ENCODE data around the gene MDM4. TPM values are rescaled to one million over a fixed set of nuclear protein-coding genes. Genes with fewer than 3 reads are reported as not detected.

The MDM4 gene, protein sequence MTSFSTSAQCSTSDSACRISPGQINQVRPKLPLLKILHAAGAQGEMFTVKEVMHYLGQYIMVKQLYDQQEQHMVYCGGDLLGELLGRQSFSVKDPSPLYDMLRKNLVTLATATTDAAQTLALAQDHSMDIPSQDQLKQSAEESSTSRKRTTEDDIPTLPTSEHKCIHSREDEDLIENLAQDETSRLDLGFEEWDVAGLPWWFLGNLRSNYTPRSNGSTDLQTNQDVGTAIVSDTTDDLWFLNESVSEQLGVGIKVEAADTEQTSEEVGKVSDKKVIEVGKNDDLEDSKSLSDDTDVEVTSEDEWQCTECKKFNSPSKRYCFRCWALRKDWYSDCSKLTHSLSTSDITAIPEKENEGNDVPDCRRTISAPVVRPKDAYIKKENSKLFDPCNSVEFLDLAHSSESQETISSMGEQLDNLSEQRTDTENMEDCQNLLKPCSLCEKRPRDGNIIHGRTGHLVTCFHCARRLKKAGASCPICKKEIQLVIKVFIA
- polyA plus RNA-seq (2011; rRNA removed) (38.9 and 48.9 TPM in 2 replicates), polyA plus RNA-seq (2017; fragmentation: RNase III; extraction: RNeasy Plus Mini Kit Qiagen cat#74134 plus additional on column Dnase treatment) (4.6 to 5.7 TPM (median 5.7 TPM) in 3 replicates), polyA minus RNA-seq (2011; rRNA and poly(A)+ RNA removed) (55.7 and 61.1 TPM in 2 replicates)
- 2.7 and 3.4 TPM in 2 replicates for polyA plus RNA-seq (2012; cell fraction: cytosol; rRNA removed)
- 11.4 and 22.1 TPM in 2 replicates for polyA plus RNA-seq (2012; cell fraction: nucleus; rRNA removed)

DNA sequence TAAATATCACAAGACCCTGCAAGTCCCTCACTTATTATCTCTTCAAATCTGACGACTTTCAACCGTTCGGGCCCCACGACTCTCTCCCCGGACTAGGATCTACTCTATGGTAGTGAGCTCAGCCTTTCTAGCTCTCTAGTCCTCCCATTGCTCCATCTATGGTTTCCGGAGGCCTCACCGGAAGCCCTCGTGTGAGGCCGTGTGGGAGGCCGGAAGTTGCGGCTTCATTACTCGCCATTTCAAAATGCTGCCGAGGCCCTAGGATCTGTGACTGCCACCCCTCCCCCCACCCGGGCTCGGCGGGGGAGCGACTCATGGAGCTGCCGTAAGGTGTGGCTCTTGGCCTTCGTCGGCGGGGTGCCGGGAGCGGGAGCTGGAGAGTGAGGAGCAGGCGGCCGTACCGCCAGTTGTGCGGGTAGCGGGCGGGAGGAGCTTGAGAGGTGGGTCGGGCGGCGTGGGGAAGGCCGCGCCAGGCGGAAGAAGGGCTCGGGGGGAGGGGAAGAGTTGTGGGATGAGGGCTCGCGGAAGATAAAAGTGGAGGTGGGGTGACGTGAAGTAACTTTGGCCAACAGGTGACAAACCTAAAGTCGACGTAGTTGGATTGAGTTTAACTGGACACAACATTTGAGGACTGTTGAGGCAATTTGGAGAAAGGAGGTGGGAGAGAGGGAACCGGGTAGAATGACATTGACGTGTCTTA, at the start of gene MDM4:
Gene MDM4 (plus strand): TSS at position 227 of the 700 bp plus-strand sequence. CDS start 9,113 bp downstream, outside the sequence.
- ATAC-seq (peak; percentile 99), FAIRE-seq (no peak), DNase-seq (ENCODE audit: low read depth in 1 of 2, low spot score in 1 of 2) (peak; percentile 96 to 99)
- peak within 1 kb of the TSS; percentile 62 for H3K4me3 ChIP-seq
- H3K4me2 ChIP-seq = peak within 1 kb of the TSS; percentile 88
- ChIA-PET CTCF (interaction anchor here (0.7 to 4.3 kb wide), 10 partner anchors 10 to 1259 kb away, joined by 3 to 20 read pairs (median 4); partner anchors contain the start of gene PIK3C2B), POLR2A (interaction anchor here (0.6 to 2.5 kb wide), 19 partner anchors 9 to 946 kb away, joined by 3 to 87 read pairs (median 4); partner anchors contain the start of gene PIK3C2B)
- TF ChIP-seq SMC3 (IDR thresholded peaks at IDR 0.05) = no peak
- peak; percentile 96 for TF ChIP-seq PHF8 (IDR thresholded peaks at IDR 0.05; ENCODE audit: borderline replicate concordance, low read depth)
- TF ChIP-seq, protein P1, sequence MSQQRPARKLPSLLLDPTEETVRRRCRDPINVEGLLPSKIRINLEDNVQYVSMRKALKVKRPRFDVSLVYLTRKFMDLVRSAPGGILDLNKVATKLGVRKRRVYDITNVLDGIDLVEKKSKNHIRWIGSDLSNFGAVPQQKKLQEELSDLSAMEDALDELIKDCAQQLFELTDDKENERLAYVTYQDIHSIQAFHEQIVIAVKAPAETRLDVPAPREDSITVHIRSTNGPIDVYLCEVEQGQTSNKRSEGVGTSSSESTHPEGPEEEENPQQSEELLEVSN (IDR thresholded peaks at IDR 0.05; ENCODE audit: borderline replicate concordance, low read depth) = peak; percentile 82; the same call in 1 of the 2 replicates
- peak; percentile 39; the same call in 1 of the 2 replicates for TF ChIP-seq FOXS1 (CRISPR knock-in tag; IDR thresholded peaks at IDR 0.05)
- TF ChIP-seq ZFP36 (IDR thresholded peaks at IDR 0.05; ENCODE audit: borderline replicate concordance, partially characterized antibody) = no peak
- TF ChIP-seq MYC (IDR thresholded peaks at IDR 0.05; ENCODE audit: borderline replicate concordance, low read length) = peak; percentile 72
- TF ChIP-seq, protein P2, sequence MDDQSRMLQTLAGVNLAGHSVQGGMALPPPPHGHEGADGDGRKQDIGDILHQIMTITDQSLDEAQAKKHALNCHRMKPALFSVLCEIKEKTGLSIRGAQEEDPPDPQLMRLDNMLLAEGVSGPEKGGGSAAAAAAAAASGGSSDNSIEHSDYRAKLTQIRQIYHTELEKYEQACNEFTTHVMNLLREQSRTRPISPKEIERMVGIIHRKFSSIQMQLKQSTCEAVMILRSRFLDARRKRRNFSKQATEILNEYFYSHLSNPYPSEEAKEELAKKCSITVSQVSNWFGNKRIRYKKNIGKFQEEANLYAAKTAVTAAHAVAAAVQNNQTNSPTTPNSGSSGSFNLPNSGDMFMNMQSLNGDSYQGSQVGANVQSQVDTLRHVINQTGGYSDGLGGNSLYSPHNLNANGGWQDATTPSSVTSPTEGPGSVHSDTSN (IDR thresholded peaks at IDR 0.05) = 0 out of 2 replicates have a peak, but pooled peaks have one; percentile 45
- TF ChIP-seq CEBPB (IDR thresholded peaks at IDR 0.05) = peak in 1 of 2 experiments; percentile 65; a peak in 2 of 4 replicates
- TF ChIP-seq, protein P3, sequence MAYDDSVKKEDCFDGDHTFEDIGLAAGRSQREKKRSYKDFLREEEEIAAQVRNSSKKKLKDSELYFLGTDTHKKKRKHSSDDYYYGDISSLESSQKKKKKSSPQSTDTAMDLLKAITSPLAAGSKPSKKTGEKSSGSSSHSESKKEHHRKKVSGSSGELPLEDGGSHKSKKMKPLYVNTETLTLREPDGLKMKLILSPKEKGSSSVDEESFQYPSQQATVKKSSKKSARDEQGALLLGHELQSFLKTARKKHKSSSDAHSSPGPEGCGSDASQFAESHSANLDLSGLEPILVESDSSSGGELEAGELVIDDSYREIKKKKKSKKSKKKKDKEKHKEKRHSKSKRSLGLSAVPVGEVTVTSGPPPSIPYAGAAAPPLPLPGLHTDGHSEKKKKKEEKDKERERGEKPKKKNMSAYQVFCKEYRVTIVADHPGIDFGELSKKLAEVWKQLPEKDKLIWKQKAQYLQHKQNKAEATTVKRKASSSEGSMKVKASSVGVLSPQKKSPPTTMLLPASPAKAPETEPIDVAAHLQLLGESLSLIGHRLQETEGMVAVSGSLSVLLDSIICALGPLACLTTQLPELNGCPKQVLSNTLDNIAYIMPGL (CRISPR knock-in tag; IDR thresholded peaks at IDR 0.05; ENCODE audit: borderline replicate concordance) = peak; percentile 66; the same call in 1 of the 2 replicates
- no peak for TF ChIP-seq FOSL2 (IDR thresholded peaks at IDR 0.05)
- TF ChIP-seq FOSL2 (CRISPR knock-in tag; IDR thresholded peaks at IDR 0.05) = peak; percentile 31; the same call in 1 of the 2 replicates
- TF ChIP-seq FOSB (CRISPR knock-in tag; IDR thresholded peaks at IDR 0.05) = 0 out of 2 replicates have a peak, but pooled peaks have one; percentile 21
- TF ChIP-seq CHD2 (IDR thresholded peaks at IDR 0.05; ENCODE audit: low read length, partially characterized antibody) = peak; percentile 72
- peak; percentile 47 for TF ChIP-seq POLR2A (IDR thresholded peaks at IDR 0.05; ENCODE audit: low read length)
- TF ChIP-seq, protein P4, sequence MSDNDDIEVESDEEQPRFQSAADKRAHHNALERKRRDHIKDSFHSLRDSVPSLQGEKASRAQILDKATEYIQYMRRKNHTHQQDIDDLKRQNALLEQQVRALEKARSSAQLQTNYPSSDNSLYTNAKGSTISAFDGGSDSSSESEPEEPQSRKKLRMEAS (IDR thresholded peaks at IDR 0.05) = peak; percentile 94
- TF ChIP-seq HOXB13 (CRISPR knock-in tag; IDR thresholded peaks at IDR 0.05; ENCODE audit: low read depth) = 0 out of 2 replicates have a peak, but pooled peaks have one; percentile 17
- TF ChIP-seq EHF (CRISPR knock-in tag; IDR thresholded peaks at IDR 0.05) = peak; percentile 39; the same call in 1 of the 2 replicates
- no peak for TF ChIP-seq ZC3H11A (IDR thresholded peaks at IDR 0.05)
- TF ChIP-seq EP300 (IDR thresholded peaks at IDR 0.05) = 0 out of 5 replicates have a peak, but pooled peaks of 1 of the 2 experiments have one; percentile 23
- TF ChIP-seq JUNB (IDR thresholded peaks at IDR 0.05) = no peak
- no peak for TF ChIP-seq RAD21 (conservative IDR thresholded peaks at IDR 0.05 in 1 of 2, IDR thresholded peaks at IDR 0.05 in 1 of 2)
- peak; percentile 49; the same call in 1 of the 2 replicates for TF ChIP-seq RARB (CRISPR knock-in tag; IDR thresholded peaks at IDR 0.05)
- TF ChIP-seq, protein P5, sequence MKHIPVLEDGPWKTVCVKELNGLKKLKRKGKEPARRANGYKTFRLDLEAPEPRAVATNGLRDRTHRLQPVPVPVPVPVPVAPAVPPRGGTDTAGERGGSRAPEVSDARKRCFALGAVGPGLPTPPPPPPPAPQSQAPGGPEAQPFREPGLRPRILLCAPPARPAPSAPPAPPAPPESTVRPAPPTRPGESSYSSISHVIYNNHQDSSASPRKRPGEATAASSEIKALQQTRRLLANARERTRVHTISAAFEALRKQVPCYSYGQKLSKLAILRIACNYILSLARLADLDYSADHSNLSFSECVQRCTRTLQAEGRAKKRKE (CRISPR knock-in tag; IDR thresholded peaks at IDR 0.05; ENCODE audit: low read depth) = peak; percentile 71; the same call in 1 of the 2 replicates
- no peak for TF ChIP-seq MAFK (IDR thresholded peaks at IDR 0.05; ENCODE audit: partially characterized antibody)
- TF ChIP-seq JUN (IDR thresholded peaks at IDR 0.05) = peak in 1 of 2 experiments; percentile 95; a peak in 4 of 5 replicates
- no peak for TF ChIP-seq CHD4 (IDR thresholded peaks at IDR 0.05; ENCODE audit: borderline replicate concordance)
- TF ChIP-seq GATA3 (IDR thresholded peaks at IDR 0.05; ENCODE audit: borderline replicate concordance) = peak; percentile 28; the same call in 1 of the 2 replicates
- no peak for TF ChIP-seq HOXA7 (CRISPR knock-in tag; IDR thresholded peaks at IDR 0.05)
- TF ChIP-seq, protein P6, sequence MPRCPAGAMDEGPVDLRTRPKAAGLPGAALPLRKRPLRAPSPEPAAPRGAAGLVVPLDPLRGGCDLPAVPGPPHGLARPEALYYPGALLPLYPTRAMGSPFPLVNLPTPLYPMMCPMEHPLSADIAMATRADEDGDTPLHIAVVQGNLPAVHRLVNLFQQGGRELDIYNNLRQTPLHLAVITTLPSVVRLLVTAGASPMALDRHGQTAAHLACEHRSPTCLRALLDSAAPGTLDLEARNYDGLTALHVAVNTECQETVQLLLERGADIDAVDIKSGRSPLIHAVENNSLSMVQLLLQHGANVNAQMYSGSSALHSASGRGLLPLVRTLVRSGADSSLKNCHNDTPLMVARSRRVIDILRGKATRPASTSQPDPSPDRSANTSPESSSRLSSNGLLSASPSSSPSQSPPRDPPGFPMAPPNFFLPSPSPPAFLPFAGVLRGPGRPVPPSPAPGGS (IDR thresholded peaks at IDR 0.05) = peak; percentile 81
- no peak for TF ChIP-seq HEYL (CRISPR knock-in tag; IDR thresholded peaks at IDR 0.05)
- peaks cover 12% of the 10 kb centered on the region for H3K4me1 ChIP-seq
- H3K27ac ChIP-seq = peak within 1 kb of the TSS; percentile 96
- no peaks in the 10 kb centered on the region for H3K9me3 ChIP-seq
- under 1% methylated on average over 28 of the region's 43 CpGs for WGBS (ENCODE audit: missing lambda C conversion rate)

All from A549 (cell line).